NCI-H510A (cell line): ENCODE data around the gene TRIM60.
"Not testable (repeated sequence)": the region's sequence is repeated elsewhere in the genome, so short reads cannot be mapped to it uniquely, and the experiment has no call there.

Source experiments
- DNase-seq: peaks from one replicate; lab custom pipeline; 2025; lab: John Stamatoyannopoulos, UW

Gene TRIM60

GRCh38 chr4:165031436-165032211, at the start of gene TRIM60:
TSS of gene TRIM60 (plus strand) at chr4:165031999. CDS start at chr4:165040073, 8,074 bp downstream.
- DNase-seq: no peak

- DNase-seq: no peak
Measured at GRCh38 chr4:164989471-164989870, 42.3 kb upstream of the TRIM60 start.

GRCh38 chr4:164990786-164991185, 41.0 kb upstream of the TRIM60 start:
- DNase-seq: not testable (repeated sequence)

- not testable (repeated sequence) for DNase-seq
Measured at GRCh38 chr4:164996123-164996522, 35.7 kb upstream of the TRIM60 start.

GRCh38 chr4:164997324-164997723, 34.5 kb upstream of the TRIM60 start:
- DNase-seq: no peak

GRCh38 chr4:164997941-164998340, 33.9 kb upstream of the TRIM60 start:
- no peak for DNase-seq

GRCh38 chr4:164998526-164999080, 33.2 kb upstream of the TRIM60 start:
- DNase-seq: not testable (repeated sequence)

- DNase-seq: not testable (repeated sequence)
Measured at GRCh38 chr4:165001957-165002356, 29.8 kb upstream of the TRIM60 start.

GRCh38 chr4:165005352-165005925, 26.4 kb upstream of the TRIM60 start:
- DNase-seq: no peak

GRCh38 chr4:165006456-165006855, 25.3 kb upstream of the TRIM60 start:
- no peak for DNase-seq

- no peak for DNase-seq
Measured at GRCh38 chr4:165006886-165007285, 24.9 kb upstream of the TRIM60 start.

- DNase-seq: no peak
Measured at GRCh38 chr4:165009493-165010227, 22.1 kb upstream of the TRIM60 start.

- DNase-seq: no peak
Measured at GRCh38 chr4:165010487-165010886, 21.3 kb upstream of the TRIM60 start.

GRCh38 chr4:165010991-165011390, 20.8 kb upstream of the TRIM60 start:
- no peak for DNase-seq

GRCh38 chr4:165011403-165011802, 20.4 kb upstream of the TRIM60 start:
- DNase-seq: no peak

- no peak for DNase-seq
Measured at GRCh38 chr4:165013691-165014090, 18.1 kb upstream of the TRIM60 start.

GRCh38 chr4:165016971-165017370, 14.8 kb upstream of the TRIM60 start:
- DNase-seq: no peak

- not testable (repeated sequence) for DNase-seq
Measured at GRCh38 chr4:165019995-165020394, 11.8 kb upstream of the TRIM60 start.

GRCh38 chr4:165025782-165026181, 6.0 kb upstream of the TRIM60 start:
- DNase-seq: not testable (repeated sequence)

GRCh38 chr4:165027762-165028402, 3.9 kb upstream of the TRIM60 start:
- no peak for DNase-seq

- no peak for DNase-seq
Measured at GRCh38 chr4:165048170-165048569, 16.4 kb downstream of the TRIM60 start.

- no peak for DNase-seq
Measured at GRCh38 chr4:165052627-165053026, 20.8 kb downstream of the TRIM60 start.
